CD4-positive, alpha-beta T cell treated with Interleukin-15 for 4 hours (primary cell): Measurements from ENCODE around the gene FAM209B.
"Not testable (repeated sequence)": the region's sequence is repeated elsewhere in the genome, so short reads cannot be mapped to it uniquely, and the experiment has no call there.

Experiments
- DNase-seq: peaks from one replicate; pipeline ENCODE4 v3.0.0-alpha.2; 2020; ENCODE audit warnings: low spot score

FAM209B gene

GRCh38 chr20:56532946-56533345 is at the start of gene FAM209B:
TSS of gene FAM209B (plus strand) at chr20:56533246. CDS start at chr20:56533342, 96 bp downstream.
- DNase-seq: not testable (repeated sequence)

- no peak for DNase-seq
Measured at GRCh38 chr20:56483970-56484369, 49.1 kb upstream of the FAM209B start.

GRCh38 chr20:56487216-56487615 is 45.8 kb upstream of the FAM209B start:
- no peak for DNase-seq

GRCh38 chr20:56488566-56488965 is 44.5 kb upstream of the FAM209B start:
- DNase-seq: no peak

GRCh38 chr20:56501116-56501515 is 31.9 kb upstream of the FAM209B start:
- no peak for DNase-seq

- DNase-seq: no peak
Measured at GRCh38 chr20:56503916-56504315, 29.1 kb upstream of the FAM209B start.

GRCh38 chr20:56504373-56505005 is 28.6 kb upstream of the FAM209B start:
- no peak for DNase-seq

GRCh38 chr20:56506103-56506502 is 26.9 kb upstream of the FAM209B start:
- no peak for DNase-seq

- no peak for DNase-seq
Measured at GRCh38 chr20:56511926-56512325, 21.1 kb upstream of the FAM209B start.

- DNase-seq: no peak
Measured at GRCh38 chr20:56513161-56514150, 19.6 kb upstream of the FAM209B start.

GRCh38 chr20:56516631-56517030 is 16.4 kb upstream of the FAM209B start:
- no peak for DNase-seq

GRCh38 chr20:56517211-56517610 is 15.8 kb upstream of the FAM209B start:
- DNase-seq: no peak

- no peak for DNase-seq
Measured at GRCh38 chr20:56517641-56518040, 15.4 kb upstream of the FAM209B start.

GRCh38 chr20:56518126-56518525 is 14.9 kb upstream of the FAM209B start:
- no peak for DNase-seq

GRCh38 chr20:56518721-56519398 is 14.2 kb upstream of the FAM209B start:
- no peak for DNase-seq

GRCh38 chr20:56519551-56519950 is 13.5 kb upstream of the FAM209B start:
- DNase-seq: no peak

- DNase-seq: no peak
Measured at GRCh38 chr20:56520180-56520579, 12.9 kb upstream of the FAM209B start.

- DNase-seq: not testable (repeated sequence)
Measured at GRCh38 chr20:56520746-56521354, 12.2 kb upstream of the FAM209B start.

- no peak for DNase-seq
Measured at GRCh38 chr20:56522311-56522710, 10.7 kb upstream of the FAM209B start.

GRCh38 chr20:56524444-56524843 is 8.6 kb upstream of the FAM209B start, which contains the start of gene FAM209A:
TSS of gene FAM209A (plus strand) at chr20:56524744. CDS start at chr20:56524809, 65 bp downstream.
- DNase-seq: not testable (repeated sequence)

- no peak for DNase-seq
Measured at GRCh38 chr20:56527521-56527920, 5.5 kb upstream of the FAM209B start.

- DNase-seq: no peak
Measured at GRCh38 chr20:56537997-56538396, 5.0 kb downstream of the FAM209B start.
